Activated T-cell treated with anti-CD3 and anti-CD28 coated beads, Interleukin-2, amount 50 U/mL, for 4 hours (primary cell): ENCODE data around the gene HMOX2. TPM values are rescaled to one million over a fixed set of nuclear protein-coding genes. Genes with fewer than 3 reads are reported as not detected.

Source experiments
- total RNA-seq, 3 donors: library from RNA; stranded (reverse); gene quantifications; one replicate each; pipeline ENCODE4 v1.2.1, GENCODE V29; 2021

The HMOX2 gene
- total RNA-seq, 3 donors from 2014 or later = 79.9 to 85.3 (median 83.1) TPM

Other genes with a start within 250 kb of the HMOX2 start
- gene SRL, start 234.3 kb upstream of the HMOX2 start, total RNA-seq = under 1 TPM in 1 of 3 donors, not detected in 2; 0.05 TPM
- 10 to 100 TPM; 61.3 to 77.9 (median 65.5) TPM for gene TFAP4, start 203.4 kb upstream of the HMOX2 start, total RNA-seq
- gene GLIS2, start 160.3 kb upstream of the HMOX2 start, total RNA-seq = under 1 TPM; 0.11 to 0.19 (median 0.13) TPM
- 100 to 1,000 TPM; 112 to 131 (median 125) TPM for gene PAM16, start 125.1 kb upstream of the HMOX2 start, total RNA-seq
- under 1 TPM; 0.30 to 0.46 (median 0.34) TPM for gene VASN, start 104.5 kb upstream of the HMOX2 start, total RNA-seq
- 10 to 100 TPM; 75.8 to 79.9 (median 76.4) TPM for gene CORO7, start 59.8 kb upstream of the HMOX2 start, total RNA-seq
- 100 to 1,000 TPM; 108 to 124 (median 123) TPM for gene DNAJA3, start 50.5 kb upstream of the HMOX2 start, total RNA-seq
- 10 to 100 TPM; 29.6 to 45.2 (median 41.5) TPM for gene NMRAL1, start 1.8 kb upstream of the HMOX2 start, total RNA-seq
- 10 to 100 TPM; 33.2 to 41.6 (median 39.7) TPM for gene CDIP1, start 62.4 kb downstream of the HMOX2 start, total RNA-seq
- under 1 TPM in 2 of 3 donors, not detected in 1; 0.05 to 0.10 TPM for gene C16orf96, start 79.9 kb downstream of the HMOX2 start, total RNA-seq
- gene UBALD1, start 138.5 kb downstream of the HMOX2 start, total RNA-seq = 10 to 100 TPM; 22.5 to 27.2 (median 23.7) TPM
- 10 to 100 TPM; 56.5 to 60.5 (median 58.0) TPM for gene MGRN1, start 148.4 kb downstream of the HMOX2 start, total RNA-seq
- 10 to 100 TPM; 53.1 to 56.8 (median 54.1) TPM for gene NUDT16L1, start 217.2 kb downstream of the HMOX2 start, total RNA-seq